ENCODE results near the gene BCL2. TPM values are rescaled to one million over a fixed set of nuclear protein-coding genes. Genes with fewer than 3 reads are reported as not detected.

BCL2 gene
- total and polyA plus RNA-seq, 9 of the 15 experiments (the other 6 are each of a cell fraction or from before 2014, with no cell fraction given) = 0.10 to 1.1 (median 0.65) TPM

GRCh38 chr18:63240531-63241316 lies 78.8 kb downstream of the BCL2 start (continued):
- TF ChIP-seq MGA (IDR thresholded peaks at IDR 0.05) (0 out of 2 replicates have a peak, but pooled peaks have one; percentile 13), ZBTB17 (CRISPR knock-in tag; IDR thresholded peaks at IDR 0.05) (no peak)

Data from K562 (cell line).